OCI-LY7 (cell line): Measurements from ENCODE around the gene TBC1D1.

Source experiments
- EZH2phosphoT487 ChIP-seq: fragments of 200-600 bp; sonication (generic); IDR thresholded peaks from 2 replicates; pipeline ENCODE4 v1.6.1; 2018; ENCODE audit warnings: low read depth, borderline replicate concordance, mild to moderate bottlenecking, mixed run types, antibody characterized with exemption, low read length, moderate library complexity, mixed read lengths
- TF ChIP-seq, protein P1 (sequence below): fragments of 200-600 bp; sonication (generic); conservative IDR thresholded peaks from 2 replicates; pipeline ENCODE4 v1.5.1; 2014; ENCODE audit warnings: mild to moderate bottlenecking, antibody characterized with exemption, low read length, moderate library complexity, mixed read lengths

DNA sequence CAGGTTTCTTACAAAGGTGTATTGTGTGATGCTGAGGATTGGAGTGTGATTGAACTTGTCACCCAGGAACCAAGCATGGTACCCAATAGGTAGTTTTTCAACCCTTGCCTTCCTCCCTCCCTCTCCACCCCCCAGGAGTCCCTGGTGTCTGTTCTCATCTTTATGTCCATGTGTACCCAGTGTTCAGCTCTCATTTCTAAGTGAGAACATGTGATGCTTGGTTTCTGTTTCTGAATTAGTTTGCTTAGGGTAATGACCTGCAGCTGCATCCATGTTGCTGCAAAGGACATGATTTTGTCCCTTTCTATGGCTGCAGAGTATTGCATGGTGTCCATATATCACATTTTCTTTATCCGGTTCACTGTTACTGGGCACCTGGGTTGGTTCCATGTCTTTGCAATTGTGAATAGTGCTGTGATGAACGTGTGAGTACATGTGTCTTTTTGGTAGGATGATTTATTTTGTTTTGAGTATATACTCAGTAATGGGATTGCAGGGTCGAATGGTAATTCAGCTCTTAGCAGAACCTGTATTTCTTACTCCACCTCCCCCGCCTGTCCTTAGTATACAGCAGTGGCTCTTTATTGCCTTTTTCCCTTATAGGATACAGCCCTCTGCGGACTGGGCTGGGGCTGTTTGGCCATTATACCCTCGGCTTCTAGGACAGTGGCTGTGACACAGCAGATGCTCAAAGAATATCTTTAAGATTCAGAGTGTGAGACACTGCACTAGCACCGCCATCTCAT, 214.8 kb downstream of the TBC1D1 start:
- TF ChIP-seq, protein P1, sequence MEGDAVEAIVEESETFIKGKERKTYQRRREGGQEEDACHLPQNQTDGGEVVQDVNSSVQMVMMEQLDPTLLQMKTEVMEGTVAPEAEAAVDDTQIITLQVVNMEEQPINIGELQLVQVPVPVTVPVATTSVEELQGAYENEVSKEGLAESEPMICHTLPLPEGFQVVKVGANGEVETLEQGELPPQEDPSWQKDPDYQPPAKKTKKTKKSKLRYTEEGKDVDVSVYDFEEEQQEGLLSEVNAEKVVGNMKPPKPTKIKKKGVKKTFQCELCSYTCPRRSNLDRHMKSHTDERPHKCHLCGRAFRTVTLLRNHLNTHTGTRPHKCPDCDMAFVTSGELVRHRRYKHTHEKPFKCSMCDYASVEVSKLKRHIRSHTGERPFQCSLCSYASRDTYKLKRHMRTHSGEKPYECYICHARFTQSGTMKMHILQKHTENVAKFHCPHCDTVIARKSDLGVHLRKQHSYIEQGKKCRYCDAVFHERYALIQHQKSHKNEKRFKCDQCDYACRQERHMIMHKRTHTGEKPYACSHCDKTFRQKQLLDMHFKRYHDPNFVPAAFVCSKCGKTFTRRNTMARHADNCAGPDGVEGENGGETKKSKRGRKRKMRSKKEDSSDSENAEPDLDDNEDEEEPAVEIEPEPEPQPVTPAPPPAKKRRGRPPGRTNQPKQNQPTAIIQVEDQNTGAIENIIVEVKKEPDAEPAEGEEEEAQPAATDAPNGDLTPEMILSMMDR = no peak
- no peak for TF ChIP-seq EZH2phosphoT487
